HG02571 (cell line): ENCODE data around the gene ZBTB4.

Experiments
- ATAC-seq: cut with Tn5 transposase; IDR thresholded peaks from one replicate; pipeline ENCODE4 v1.9.1; 2021; ENCODE audit warnings: mild to moderate bottlenecking, moderate library complexity; ENCODE audit not compliant: unreplicated experiment

The ZBTB4 gene

GRCh38 chr17:7444682-7445618 lies 34.5 kb downstream of the ZBTB4 start, which contains the start of gene CHRNB1:
TSS of gene CHRNB1 (plus strand) at chr17:7445061. CDS start at chr17:7445128, 67 bp downstream.
- peak; percentile 68 for ATAC-seq

GRCh38 chr17:7443499-7444485 lies 35.6 kb downstream of the ZBTB4 start:
- ATAC-seq, result no peak

GRCh38 chr17:7442142-7442541 lies 37.3 kb downstream of the ZBTB4 start:
- ATAC-seq, result no peak

GRCh38 chr17:7441266-7441665 lies 38.2 kb downstream of the ZBTB4 start:
- ATAC-seq, result no peak

- ATAC-seq, result no peak
Measured at GRCh38 chr17:7440834-7441195, 38.6 kb downstream of the ZBTB4 start.

- ATAC-seq, result no peak
Measured at GRCh38 chr17:7440113-7440833, 39.2 kb downstream of the ZBTB4 start.

GRCh38 chr17:7439462-7440112 lies 39.8 kb downstream of the ZBTB4 start, which contains the start of gene FGF11:
TSS of gene FGF11 (plus strand) at chr17:7439512. CDS start at chr17:7439621, 109 bp downstream.
- ATAC-seq, result no peak

- ATAC-seq, result no peak
Measured at GRCh38 chr17:7438656-7439460, 40.6 kb downstream of the ZBTB4 start.

- ATAC-seq, result no peak
Measured at GRCh38 chr17:7437950-7438614, 41.3 kb downstream of the ZBTB4 start.

GRCh38 chr17:7437369-7437863 lies 42.0 kb downstream of the ZBTB4 start:
- ATAC-seq, result no peak

- no peak for ATAC-seq
Measured at GRCh38 chr17:7436556-7437368, 42.7 kb downstream of the ZBTB4 start.

GRCh38 chr17:7435676-7436555 lies 43.5 kb downstream of the ZBTB4 start:
- no peak for ATAC-seq

GRCh38 chr17:7432296-7432695 lies 47.1 kb downstream of the ZBTB4 start:
- ATAC-seq, result no peak

- ATAC-seq, result no peak
Measured at GRCh38 chr17:7431231-7431630, 48.2 kb downstream of the ZBTB4 start.

GRCh38 chr17:7429722-7430121 lies 49.7 kb downstream of the ZBTB4 start:
- ATAC-seq, result no peak

GRCh38 chr17:7428557-7428956 lies 50.9 kb downstream of the ZBTB4 start, which contains the start of gene SPEM3:
TSS of gene SPEM3 (plus strand) at chr17:7428857. CDS start at chr17:7428903, 46 bp downstream.
- no peak for ATAC-seq

- no peak for ATAC-seq
Measured at GRCh38 chr17:7427549-7427948, 51.9 kb downstream of the ZBTB4 start.
